Ovary (tissue), 9 donors: Measurements from ENCODE around the gene CAMTA1. TPM values are rescaled to one million over a fixed set of nuclear protein-coding genes. Genes with fewer than 3 reads are reported as not detected.
"Not testable (repeated sequence)": the region's sequence is repeated elsewhere in the genome, so short reads cannot be mapped to it uniquely, and the experiment has no call there.

ENCODE experiments used
- DNase-seq, 5 donors: peaks; one replicate each; pipeline ENCODE4 v3.0.0-alpha.2; 2019 to 2020
- H3K27ac ChIP-seq, 2 donors: fragments of 200-600 bp; one replicate each; pipeline versions ENCODE4 v1.5.1 to v1.8.0; 2019 to 2022
- H3K27me3 ChIP-seq: fragments of 200-600 bp; one replicate; pipeline ENCODE4 v1.8.0; 2022
- H3K36me3 ChIP-seq: fragments of 200-600 bp; sonication (generic); one replicate; pipeline ENCODE4 v1.5.1; 2019
- H3K4me1 ChIP-seq: one replicate; pipeline ENCODE4 v1.8.1; 2013; ENCODE audit warnings: mild to moderate bottlenecking, moderate library complexity; ENCODE audit not compliant: insufficient read depth
- H3K4me3 ChIP-seq: fragments of 200-600 bp; sonication (generic); one replicate; pipeline ENCODE4 v1.5.1; 2017
- H3K9me3 ChIP-seq, 2 donors: fragments of 200-600 bp in 1 of 2; sonication (generic) in 1 of 2; one replicate each; pipeline versions ENCODE4 v1.5.1 to v1.8.1; 2013 to 2019; ENCODE audit warnings: mild to moderate bottlenecking in 1 of 2, moderate library complexity in 1 of 2
- CTCF ChIP-seq, 3 donors: fragments of 450-650 bp in 2 of 3; fragments of 200-600 bp in 1 of 3; IDR thresholded peaks; one replicate each; pipeline versions ENCODE4 v1.5.1 to v1.8.0; 2016 to 2022; ENCODE audit warnings: antibody characterized with exemption in 3 of 3, mild to moderate bottlenecking in 1 of 3
- EP300 ChIP-seq: sonication (generic); formaldehyde crosslinking; IDR thresholded peaks from one replicate; pipeline ENCODE4 v1.6.1; 2017; ENCODE audit warnings: antibody characterized with exemption
- POLR2A ChIP-seq: fragments of 450-650 bp; IDR thresholded peaks from one replicate; pipeline ENCODE4 v1.6.1; 2017; ENCODE audit warnings: antibody characterized with exemption, mild to moderate bottlenecking, moderate library complexity
- WGBS, 3 donors: extraction: QIAGEN DNeasy Blood & Tissue Kit in 1 of 3; methylation state at CpG; one replicate each; pipeline versions ENCODE4 v1.1.5 to v1.1.7; 2013 to 2017; 5-methylcytosine and 5-hydroxymethylcytosine counted together
- intact Hi-C, 4 donors: fragments of 100-400 bp; cut with DNase I; formaldehyde crosslinking; loops; one replicate each; pipeline versions ENCODE4 v1.11.0 to v1.15.1; 2022 to 2023
- polyA plus RNA-seq, 2 donors: library from polyadenylated mRNA; stranded (reverse); fragments of 200-250 nt in 1 of 2; fragments of 350-450 nt in 1 of 2; fragmentation: Illumina TruSeq in 1 of 2; extraction: RNeasy Lipid Tissue Mini Kit (QIAGEN cat#74804) in 1 of 2; gene quantifications; one replicate each; pipeline ENCODE4 v1.2.3, GENCODE V29; 2013 to 2014
- total RNA-seq, 7 donors: library from RNA; depleted of rRNA in 2 of 7; stranded (reverse); fragments of >200 nt in 2 of 7; fragmentation: NEBNext Ultra II Directional in 3 of 7; extraction: Animal tissue kit (Norgen Biotek cat#: 25700) in 3 of 7; gene quantifications; one replicate each; pipeline versions ENCODE4 v1.1.0 to v1.2.4, GENCODE V29; 2016 to 2023
- donor health status: DM: no; HTN: no; CAD: no; lungs with moderate emphysema.
- donor health status: DM: no; HTN: no; CAD: no.
- donor health status: Bipolar disorder and iron deficiency.
- donor health status: DM: yes; HTN: yes; CAD: no.
- donor health status: DM: no; HTN: no; CAD: no.
- donor health status: DM: yes; HTN: yes; CAD: no.

CAMTA1 gene
- total and polyA plus RNA-seq, 9 donors, result 51.1 to 150 (median 67.4) TPM

- Histone ChIP-seq H3K9me3 (no peaks in the 10 kb centered on the region), H3K27ac (no peak overlapping the region), H3K36me3 (no peaks in the 10 kb centered on the region), H3K4me1 (no peaks in the 10 kb centered on the region), H3K4me3 (no peak overlapping the region), H3K27me3 (no peaks in the 10 kb centered on the region)
- no peak for TF ChIP-seq EP300
- no peak for TF ChIP-seq POLR2A
- no peak for TF ChIP-seq CTCF (IDR thresholded peaks at IDR 0.05)
- whole genome bisulfite sequencing, 3 donors, result 88 to 92% (median 91%) methylated on average over 10 of the region's 10 CpGs
- DNase-seq, result no peak
- intact Hi-C loops, result no loop called here
Observed at GRCh38 chr1:7690076-7690475, 904.8 kb downstream of the CAMTA1 start.

GRCh38 chr1:7690496-7691182, 905.4 kb downstream of the CAMTA1 start:
- 86 to 90% (median 88%) methylated on average over 17 of the region's 17 CpGs for WGBS, 3 donors
- intact Hi-C loops, result no loop called here
- H3K36me3 ChIP-seq, result no peaks in the 10 kb centered on the region
- TF ChIP-seq CTCF (IDR thresholded peaks at IDR 0.05), result no peak
- TF ChIP-seq POLR2A, result no peak
- no peak for TF ChIP-seq EP300
- no peaks in the 10 kb centered on the region for H3K27me3 ChIP-seq
- no peak overlapping the region for H3K27ac ChIP-seq
- DNase-seq, result no peak
- no peaks in the 10 kb centered on the region for H3K9me3 ChIP-seq
- H3K4me1 ChIP-seq, result no peaks in the 10 kb centered on the region
- no peak overlapping the region for H3K4me3 ChIP-seq

DNA sequence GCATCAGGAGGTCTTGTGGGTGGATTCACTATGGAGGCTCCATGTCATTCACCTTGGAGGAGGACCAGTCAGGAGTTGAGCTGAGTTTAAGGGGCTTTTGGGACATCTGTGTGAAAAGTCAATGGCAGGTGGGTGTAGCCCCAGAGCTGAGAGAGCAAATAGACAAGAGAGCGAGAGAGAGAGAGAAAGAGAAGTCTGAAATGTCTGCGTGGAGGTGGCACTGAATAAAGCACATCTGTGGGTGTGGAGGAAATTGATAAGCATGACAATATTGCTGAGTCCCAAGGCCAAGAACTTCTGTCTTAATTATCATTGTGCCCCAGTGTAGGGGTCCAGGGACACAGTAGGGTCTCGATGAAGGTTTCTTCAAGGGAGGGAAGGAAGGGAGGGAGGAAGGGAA, 906.3 kb downstream of the CAMTA1 start:
- H3K9me3 ChIP-seq, result no peaks in the 10 kb centered on the region
- 66 to 87% (median 75%) methylated on average over 3 of the region's 3 CpGs for WGBS, 3 donors
- no peak overlapping the region for H3K4me3 ChIP-seq
- no peak overlapping the region for H3K27ac ChIP-seq
- H3K36me3 ChIP-seq, result no peaks in the 10 kb centered on the region
- H3K27me3 ChIP-seq, result no peaks in the 10 kb centered on the region
- no peak for TF ChIP-seq CTCF (IDR thresholded peaks at IDR 0.05)
- no peak for TF ChIP-seq POLR2A
- no peak for TF ChIP-seq EP300
- H3K4me1 ChIP-seq, result no peaks in the 10 kb centered on the region
- intact Hi-C loops, result no loop called here
- DNase-seq, result no peak

- 72 to 93% (median 82%) methylated on average over 3 of the region's 3 CpGs for WGBS, 3 donors
- Histone ChIP-seq H3K27ac (no peak overlapping the region), H3K36me3 (no peaks in the 10 kb centered on the region), H3K4me1 (no peaks in the 10 kb centered on the region), H3K4me3 (no peak overlapping the region), H3K27me3 (no peaks in the 10 kb centered on the region), H3K9me3 (no peaks in the 10 kb centered on the region)
- no peak for TF ChIP-seq POLR2A
- no peak for DNase-seq
- intact Hi-C loops, result no loop called here
Observed at GRCh38 chr1:7692005-7692404, 906.8 kb downstream of the CAMTA1 start.

DNA sequence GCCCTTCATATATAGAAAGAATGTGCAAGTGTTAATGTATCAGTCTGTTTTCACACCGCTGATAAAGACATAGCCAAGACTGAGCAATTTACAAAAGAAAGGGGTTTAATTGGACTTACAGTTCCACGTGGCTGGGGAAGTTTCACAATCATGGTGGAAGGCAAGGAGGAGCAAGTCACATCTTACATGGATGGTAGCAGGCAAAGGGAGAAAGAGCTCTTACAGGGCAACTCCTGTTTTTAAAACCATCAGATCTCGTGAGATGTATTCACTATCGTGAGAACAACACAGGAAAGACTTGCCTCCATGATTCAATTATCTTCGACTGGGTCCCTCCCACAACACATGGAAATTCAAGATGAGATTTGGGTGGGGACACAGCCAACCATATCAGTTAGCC, 907.8 kb downstream of the CAMTA1 start:
- DNase-seq, intact Hi-C loops, H3K27me3 ChIP-seq, H3K27ac ChIP-seq, H3K36me3 ChIP-seq, H3K4me3 ChIP-seq, H3K9me3 ChIP-seq, H3K4me1 ChIP-seq: not testable (repeated sequence)
- WGBS, 3 donors, result 65 to 87% (median 79%) methylated on average over 5 of the region's 5 CpGs
